WERI-Rb-1 (cell line): ENCODE data around the gene ANO10.

ENCODE experiments used
- DNase-seq: peaks from one replicate; pipeline ENCODE4 v3.0.0-alpha.2; 2020
- H3K27ac ChIP-seq: fragments of 250-450 bp; sonication (Bioruptor Pico); 2 replicates; pipeline ENCODE4 v1.5.1; 2020; ENCODE audit warnings: mild to moderate bottlenecking, moderate library complexity
- H3K27me3 ChIP-seq: fragments of 250-450 bp; sonication (Bioruptor Pico); 2 replicates; pipeline ENCODE4 v1.5.1; 2021; ENCODE audit warnings: mild to moderate bottlenecking, low read depth, moderate library complexity; ENCODE audit not compliant: insufficient read depth, severe bottlenecking
- H3K36me3 ChIP-seq: fragments of 250-450 bp; sonication (Bioruptor Pico); 2 replicates; pipeline ENCODE4 v1.5.1; 2020; ENCODE audit warnings: mild to moderate bottlenecking, moderate library complexity
- H3K4me3 ChIP-seq: 2 replicates; pipeline ENCODE4 v1.5.1; 2011; ENCODE audit warnings: low read depth, mild to moderate bottlenecking, control low read depth, low read length
- H3K9me3 ChIP-seq: fragments of 250-450 bp; sonication (Bioruptor Pico); 2 replicates; pipeline ENCODE4 v1.5.1; 2021; ENCODE audit warnings: mild to moderate bottlenecking, moderate library complexity; ENCODE audit not compliant: severe bottlenecking
- CTCF ChIP-seq: IDR thresholded peaks from 2 replicates; pipeline ENCODE4 v1.5.1; 2011; ENCODE audit warnings: low read depth, mild to moderate bottlenecking, control low read depth, inconsistent platforms, low read length

Gene ANO10

GRCh38 chr3:43320288-43320687 lies 301.5 kb downstream of the ANO10 start:
- Histone ChIP-seq H3K36me3 (no peaks in the 10 kb centered on the region), H3K4me3 (no peak overlapping the region), H3K27ac (no peak overlapping the region), H3K27me3 (no peaks in the 10 kb centered on the region), H3K9me3 (no peaks in the 10 kb centered on the region)
- no peak for TF ChIP-seq CTCF
- DNase-seq, result no peak

GRCh38 chr3:43319794-43320193 lies 302.0 kb downstream of the ANO10 start:
- DNase-seq, result no peak
- Histone ChIP-seq H3K27ac (no peak overlapping the region), H3K27me3 (no peaks in the 10 kb centered on the region), H3K4me3 (no peak overlapping the region), H3K9me3 (no peaks in the 10 kb centered on the region), H3K36me3 (no peaks in the 10 kb centered on the region)
- TF ChIP-seq CTCF, result no peak

GRCh38 chr3:43319376-43319775 lies 302.4 kb downstream of the ANO10 start:
- TF ChIP-seq CTCF, result no peak
- Histone ChIP-seq H3K27ac (no peak overlapping the region), H3K9me3 (no peaks in the 10 kb centered on the region), H3K27me3 (no peaks in the 10 kb centered on the region), H3K4me3 (no peak overlapping the region), H3K36me3 (no peaks in the 10 kb centered on the region)
- DNase-seq, result no peak

GRCh38 chr3:43317461-43318316 lies 304.1 kb downstream of the ANO10 start:
- Histone ChIP-seq H3K27me3 (no peaks in the 10 kb centered on the region), H3K4me3 (no peak overlapping the region), H3K9me3 (no peaks in the 10 kb centered on the region), H3K36me3 (no peaks in the 10 kb centered on the region), H3K27ac (no peak overlapping the region)
- DNase-seq, result no peak
- no peak for TF ChIP-seq CTCF

GRCh38 chr3:43316783-43317460 lies 304.9 kb downstream of the ANO10 start:
- no peaks in the 10 kb centered on the region for H3K36me3 ChIP-seq
- H3K27me3 ChIP-seq, result no peaks in the 10 kb centered on the region
- no peak for DNase-seq
- no peak overlapping the region for H3K27ac ChIP-seq
- H3K9me3 ChIP-seq, result no peaks in the 10 kb centered on the region
- no peak overlapping the region for H3K4me3 ChIP-seq
- no peak for TF ChIP-seq CTCF
